Activated CD8-positive, alpha-beta memory T cell treated with anti-CD3 and anti-CD28 coated beads for 4 hours (primary cell): ENCODE data around the gene SLC49A4.

Experiments
- DNase-seq, 2 donors: peaks; one replicate each; pipeline ENCODE4 v3.0.0-alpha.2; 2020; ENCODE audit warnings: low read depth in 2 of 2

SLC49A4 gene

DNA sequence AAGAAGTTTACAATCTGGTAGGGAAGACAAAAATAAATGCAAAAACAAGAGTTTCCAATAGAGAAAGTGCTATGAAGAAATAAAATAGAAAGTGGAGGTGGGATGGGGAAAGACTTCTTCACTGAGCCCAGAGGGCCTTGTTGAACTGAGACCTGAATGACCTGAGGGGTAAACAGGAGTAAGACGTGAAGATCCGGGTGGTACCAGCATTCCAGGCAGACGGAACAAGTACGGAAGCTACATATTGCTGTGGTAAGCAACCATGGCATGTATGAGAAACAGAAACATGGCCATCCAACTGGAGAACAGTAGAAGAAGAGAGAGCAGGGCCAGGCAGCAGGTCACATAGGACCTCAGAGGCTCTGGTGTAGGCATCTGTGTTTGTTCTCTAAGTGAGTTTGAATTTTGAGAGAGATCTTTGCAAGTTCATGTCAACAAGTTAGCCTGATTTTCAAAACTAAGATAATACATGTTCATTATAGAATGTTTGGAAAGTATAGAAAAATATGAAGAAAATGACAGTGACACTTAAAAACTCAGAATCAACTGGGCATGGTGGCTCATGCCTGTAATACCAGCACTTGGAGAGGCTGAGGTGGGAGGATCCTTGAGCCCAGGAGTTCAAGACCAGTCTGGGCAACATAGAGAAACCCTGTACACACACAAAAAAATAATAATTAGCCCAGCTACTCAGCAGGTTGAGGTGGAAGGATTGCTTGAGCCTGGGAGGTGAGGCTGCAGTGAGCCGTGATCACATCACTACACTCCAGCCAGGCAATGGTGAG is 64.3 kb downstream of the SLC49A4 start:
- DNase-seq: no peak

GRCh38 chr3:122862381-122862780 is 67.5 kb downstream of the SLC49A4 start:
- DNase-seq: no peak

GRCh38 chr3:122864498-122864897 is 69.6 kb downstream of the SLC49A4 start:
- DNase-seq: no peak

DNA sequence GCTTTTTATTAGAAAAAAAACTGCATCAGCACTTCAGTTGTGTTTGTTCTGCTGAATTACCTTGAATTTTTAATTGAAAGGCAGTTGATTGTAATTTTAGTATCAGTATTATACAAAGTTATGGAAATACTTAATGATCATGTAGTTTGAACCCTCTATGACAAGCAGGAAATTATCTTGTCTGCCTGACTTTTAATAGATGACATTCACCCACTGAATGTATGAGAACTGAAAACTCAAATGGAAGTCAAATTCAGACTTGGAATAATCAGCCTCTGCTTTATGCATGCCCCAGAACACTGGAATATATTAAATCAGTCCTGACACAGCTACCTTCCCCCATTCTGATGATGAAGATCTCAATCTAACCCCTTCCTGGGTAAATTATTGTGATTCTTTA is 73.5 kb downstream of the SLC49A4 start:
- no peak for DNase-seq

- DNase-seq: no peak
Measured at GRCh38 chr3:122873741-122874515, 79.1 kb downstream of the SLC49A4 start.

- DNase-seq: no peak
Measured at GRCh38 chr3:122875547-122876127, 80.8 kb downstream of the SLC49A4 start.

- no peak for DNase-seq
Measured at GRCh38 chr3:122880173-122880572, 85.3 kb downstream of the SLC49A4 start.

- no peak for DNase-seq
Measured at GRCh38 chr3:122880624-122881023, 85.8 kb downstream of the SLC49A4 start.

DNA sequence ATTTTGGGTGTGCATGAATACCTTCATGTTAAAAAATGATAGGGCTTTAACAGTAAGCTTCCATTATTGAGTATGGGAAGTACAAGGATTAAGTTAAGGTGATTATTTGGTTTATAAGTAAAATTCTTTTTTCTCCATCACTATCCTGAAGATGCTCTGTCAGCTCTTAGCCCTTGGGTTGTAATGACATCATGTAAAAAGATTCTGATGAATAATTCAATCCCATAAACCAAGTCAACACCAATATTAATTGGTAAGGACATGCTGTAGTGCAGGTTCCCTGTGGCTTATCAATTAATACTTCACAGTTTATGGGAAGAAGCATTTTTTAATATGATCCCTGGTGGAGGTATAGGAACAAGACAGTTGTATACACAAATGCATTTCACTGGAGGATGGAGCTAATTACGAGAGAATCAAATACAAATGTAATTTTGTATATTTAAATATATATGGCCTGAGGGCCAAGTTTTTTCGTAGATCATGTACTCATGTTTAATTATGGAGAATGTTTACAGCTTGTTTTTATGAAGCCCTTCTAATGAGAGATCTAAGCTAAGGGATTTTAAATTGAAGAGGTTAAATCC is 87.6 kb downstream of the SLC49A4 start:
- no peak for DNase-seq

GRCh38 chr3:122886251-122886650 is 91.4 kb downstream of the SLC49A4 start:
- no peak for DNase-seq

DNA sequence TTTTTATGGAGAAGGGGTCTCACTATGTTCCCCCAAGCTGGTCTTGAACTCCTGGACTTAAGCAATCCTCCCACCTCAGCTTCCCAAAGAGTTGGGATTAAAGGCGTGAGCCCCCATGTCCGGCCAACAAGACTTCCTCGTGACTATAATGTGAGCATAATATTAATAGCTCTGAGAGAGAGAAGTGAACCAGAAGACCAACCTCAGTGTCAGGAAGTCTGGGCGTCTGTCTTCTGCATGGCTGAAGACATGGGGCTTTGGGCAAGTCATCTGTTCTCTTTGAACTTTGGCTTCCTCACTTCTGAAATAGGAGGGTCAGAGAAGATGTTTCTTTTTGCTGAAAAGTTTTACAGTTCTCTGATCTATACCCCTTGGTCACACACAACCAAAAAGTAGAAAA is 92.1 kb downstream of the SLC49A4 start:
- no peak for DNase-seq

DNA sequence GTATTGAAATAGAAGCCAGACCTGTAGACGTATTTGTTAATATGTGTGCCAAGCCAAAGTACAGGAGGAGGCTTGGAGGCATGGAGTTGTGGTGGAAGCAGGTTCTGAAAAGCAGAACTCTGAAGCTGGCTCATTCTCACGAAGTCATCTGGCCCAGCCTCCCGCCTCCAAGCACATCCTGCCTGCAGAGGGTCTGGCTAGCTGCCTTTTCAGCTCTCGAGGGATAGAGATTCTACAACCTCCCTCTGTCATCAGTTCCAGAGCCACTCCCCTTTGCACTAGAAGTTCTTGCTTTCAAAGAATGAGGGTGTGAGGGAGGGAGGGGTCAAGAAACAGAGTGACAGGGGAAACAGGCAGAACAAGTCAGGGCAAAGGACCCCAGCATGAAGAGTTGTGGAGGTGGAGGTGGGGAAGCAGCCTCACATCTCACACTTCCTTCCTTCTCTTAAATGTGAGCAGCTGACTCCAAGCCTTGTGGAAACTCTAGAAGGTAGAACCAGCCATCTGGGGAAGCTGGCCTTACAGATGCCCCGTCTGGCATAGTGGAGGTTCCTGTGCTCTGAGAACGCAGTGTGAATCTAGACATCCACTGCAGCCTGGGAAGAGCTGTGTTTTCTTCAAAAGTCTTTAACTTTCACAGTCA is 95.3 kb downstream of the SLC49A4 start:
- no peak for DNase-seq

GRCh38 chr3:122890720-122891220 is 95.9 kb downstream of the SLC49A4 start:
- no peak for DNase-seq

DNA sequence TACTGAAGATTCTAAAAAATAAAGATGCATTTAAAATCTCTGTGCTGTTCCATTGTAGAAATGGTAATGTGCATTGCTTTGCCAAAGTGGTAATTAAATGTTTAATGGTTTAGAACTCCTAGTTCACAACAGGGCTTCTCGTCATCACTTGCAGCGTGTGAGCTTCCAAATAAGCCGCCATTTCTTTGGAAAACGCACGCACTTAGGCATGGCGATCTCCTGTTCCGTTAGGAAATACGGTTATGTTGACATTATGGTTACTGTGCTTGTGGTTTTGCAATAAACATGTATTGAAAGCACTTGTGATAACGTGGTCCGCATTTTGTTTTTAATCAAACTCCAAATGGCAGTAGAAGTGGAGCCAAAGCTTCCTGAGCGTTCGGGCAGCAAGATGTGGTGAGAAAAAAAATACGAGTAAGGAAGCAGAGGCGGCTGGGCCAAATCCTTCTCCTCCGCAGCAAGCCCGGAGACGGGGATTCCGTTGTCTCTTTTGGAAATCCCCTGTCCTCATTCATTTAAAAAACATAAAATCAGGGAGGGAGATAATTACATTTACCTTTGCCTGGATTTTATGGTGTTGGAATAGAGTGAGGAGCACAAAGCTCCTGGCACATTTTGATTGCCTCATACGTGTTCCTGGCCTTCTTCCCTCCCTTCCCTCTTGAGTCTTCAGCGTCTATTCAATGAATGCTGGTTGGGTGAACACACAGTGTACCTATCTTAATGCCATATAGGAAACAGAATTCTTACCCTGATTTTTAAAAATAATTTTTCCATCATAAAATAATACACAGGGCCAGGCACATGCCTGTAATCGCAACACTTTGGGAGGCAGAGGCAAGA is 97.5 kb downstream of the SLC49A4 start:
- DNase-seq: no peak

GRCh38 chr3:122893282-122893681 is 98.4 kb downstream of the SLC49A4 start:
- DNase-seq: no peak

DNA sequence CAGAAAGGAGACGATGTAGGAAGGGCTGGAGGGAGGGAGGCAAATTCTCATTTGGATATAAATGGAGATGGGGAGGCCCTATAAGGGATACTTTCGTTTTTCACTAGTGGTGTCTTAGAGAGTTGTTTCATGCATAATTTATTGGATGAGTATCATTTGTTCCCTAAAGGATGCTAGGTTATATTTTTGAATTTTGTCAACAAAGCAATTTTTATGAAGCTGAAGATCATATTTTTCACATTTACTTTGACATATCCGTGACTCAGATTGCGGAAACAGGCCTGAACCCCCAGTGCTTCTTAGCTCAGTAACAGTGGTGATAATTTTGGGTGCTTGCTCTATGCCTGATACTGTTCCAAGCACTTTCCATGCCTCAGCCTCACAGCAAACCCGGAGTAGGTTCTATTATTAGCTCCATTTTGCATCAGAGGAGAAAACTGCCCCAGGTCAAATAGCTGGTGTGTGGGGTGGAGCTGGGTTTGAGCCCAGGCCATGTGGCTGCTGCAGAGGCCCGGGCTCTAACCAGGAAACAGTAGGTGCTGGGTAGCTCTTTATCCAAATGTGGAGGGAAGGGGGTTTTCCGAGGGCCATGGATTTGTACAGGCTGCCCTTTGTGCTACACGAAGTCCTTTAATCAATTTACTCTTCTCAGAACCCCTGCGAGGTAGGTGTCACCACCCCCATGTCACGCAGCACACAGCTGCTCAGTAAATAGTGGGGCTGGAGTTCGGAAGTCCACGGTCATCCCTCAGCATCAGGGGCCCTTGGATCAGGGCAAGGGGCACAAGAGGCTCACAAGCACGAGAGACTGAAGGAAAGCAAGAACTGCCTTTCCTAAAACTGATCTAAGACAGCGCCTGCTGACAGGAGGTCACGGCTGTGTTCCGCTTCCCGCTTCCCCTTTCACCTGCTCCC is 99.1 kb downstream of the SLC49A4 start:
- no peak for DNase-seq

DNA sequence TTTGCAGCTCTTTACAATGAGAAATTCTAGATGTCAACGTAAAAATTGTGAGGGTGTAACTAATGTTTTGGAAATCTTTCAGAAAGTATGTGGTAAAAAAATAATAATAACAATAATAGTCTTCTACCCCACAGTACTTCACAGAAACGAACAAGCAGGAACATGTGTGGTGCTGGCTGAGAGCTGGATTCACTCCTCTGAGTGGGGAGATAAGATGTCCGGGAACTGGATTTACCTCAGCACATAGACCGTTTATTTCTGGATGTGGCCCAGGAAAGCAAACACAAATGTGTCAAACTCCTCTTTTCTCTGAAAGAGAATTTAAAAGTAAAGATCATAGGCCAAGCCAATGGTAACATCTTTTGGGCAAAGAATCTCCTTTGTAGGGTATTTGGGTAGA is 103.4 kb downstream of the SLC49A4 start:
- no peak for DNase-seq

GRCh38 chr3:122902326-122902725 is 107.5 kb downstream of the SLC49A4 start:
- DNase-seq: no peak

GRCh38 chr3:122903171-122903570 is 108.3 kb downstream of the SLC49A4 start:
- DNase-seq: no peak

DNA sequence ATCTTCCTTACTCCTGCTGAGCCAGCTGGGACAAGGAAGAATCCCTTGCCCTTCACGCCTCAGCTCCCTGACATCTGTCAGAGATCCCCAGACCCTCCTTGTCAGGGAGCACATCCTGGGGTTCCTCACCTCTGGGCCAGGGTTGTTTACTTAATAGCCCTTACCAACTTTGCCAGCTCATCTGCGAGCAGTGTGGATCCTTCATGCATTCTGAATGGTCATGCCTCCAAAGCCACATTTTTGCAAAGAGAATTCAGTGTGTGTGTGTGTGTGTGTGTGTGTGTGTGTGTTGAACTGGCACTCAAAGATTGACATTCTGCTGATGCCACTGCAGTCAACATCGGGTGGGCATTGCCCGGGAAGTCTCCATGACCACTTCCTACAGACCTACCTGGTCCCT is 112.6 kb downstream of the SLC49A4 start:
- no peak for DNase-seq
